HG02870 (cell line): Measurements from ENCODE around the gene C5orf52.
"Not testable (repeated sequence)": the region's sequence is repeated elsewhere in the genome, so short reads cannot be mapped to it uniquely, and the experiment has no call there.

Experiments used
- ATAC-seq: cut with Tn5 transposase; IDR thresholded peaks from one replicate; pipeline ENCODE4 v1.9.1; 2021; ENCODE audit warnings: mild to moderate bottlenecking, moderate library complexity; ENCODE audit not compliant: unreplicated experiment

C5orf52 gene

DNA sequence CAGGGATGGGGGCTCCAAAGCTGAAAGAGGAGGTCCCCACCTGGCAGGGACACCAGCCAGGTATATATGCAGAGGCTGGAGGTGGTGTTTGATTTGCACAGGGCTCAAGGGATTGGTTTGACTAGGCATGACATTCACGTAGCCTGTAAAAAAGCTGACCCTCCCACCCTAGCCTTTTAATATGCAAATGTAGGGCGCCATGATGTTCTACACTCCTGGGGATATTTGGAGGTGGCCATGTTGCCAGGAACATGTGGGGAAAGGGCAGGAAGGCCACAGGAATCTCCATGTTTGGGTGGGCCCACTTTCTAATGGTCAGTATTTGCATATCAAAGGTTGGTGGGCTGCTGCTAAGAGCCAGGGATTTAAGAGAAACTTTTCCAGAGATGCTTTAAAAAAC is 47.9 kb downstream of the C5orf52 start:
- ATAC-seq = no peak

DNA sequence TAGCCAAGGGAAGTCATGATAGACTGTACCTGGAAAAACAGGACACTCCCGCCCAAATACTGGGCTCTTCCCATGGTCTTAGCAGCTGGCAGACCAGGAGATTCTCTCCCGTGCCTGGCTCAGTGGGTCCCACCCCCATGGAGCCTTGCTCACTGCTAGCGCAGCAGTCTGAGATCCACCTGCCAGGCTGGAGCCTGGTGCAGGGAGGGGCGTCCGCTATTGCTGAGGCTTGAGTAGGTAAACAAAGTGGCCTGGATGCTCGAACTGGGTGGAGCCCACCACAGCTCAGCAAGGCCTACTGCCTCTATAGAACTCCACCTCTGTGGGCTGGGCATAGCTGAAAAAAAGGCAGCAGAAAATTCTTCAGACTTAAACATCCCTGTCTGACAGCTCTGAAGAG is 49.8 kb downstream of the C5orf52 start:
- no peak for ATAC-seq

DNA sequence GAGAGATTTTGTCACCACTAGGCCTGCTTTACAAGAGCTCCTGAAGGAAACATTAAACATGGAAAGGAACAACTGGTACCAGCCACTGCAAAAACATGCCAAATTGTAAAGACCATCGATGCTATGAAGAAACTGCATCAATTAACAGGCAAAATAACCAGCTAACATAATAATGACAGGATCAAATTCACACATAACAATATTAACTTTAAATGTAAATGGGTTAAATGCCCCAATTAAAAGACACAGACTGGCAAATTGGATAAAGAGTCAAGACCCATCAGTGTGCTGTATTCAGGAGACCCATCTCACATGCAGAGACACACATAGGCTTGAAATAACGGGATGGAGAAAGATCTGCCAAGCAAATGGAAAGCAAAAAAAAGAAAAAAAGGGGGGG is 51.6 kb downstream of the C5orf52 start:
- not testable (repeated sequence) for ATAC-seq

DNA sequence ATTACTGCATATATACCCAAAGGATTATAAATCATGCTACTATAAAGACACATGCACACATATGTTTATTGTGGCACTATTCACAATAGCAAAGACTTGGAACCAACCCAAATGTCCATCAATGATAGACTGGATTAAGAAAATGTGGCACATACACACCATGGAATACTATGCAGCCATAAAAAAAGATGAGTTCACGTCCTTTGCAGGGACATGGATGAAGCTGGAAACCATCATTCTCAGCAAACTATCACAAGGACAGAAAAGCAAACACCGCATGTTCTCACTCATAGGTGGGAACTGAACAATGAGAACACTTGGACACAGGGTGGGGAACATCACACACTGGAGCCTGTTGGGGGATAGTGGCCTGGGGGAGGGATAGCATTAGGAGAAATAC is 55.3 kb downstream of the C5orf52 start:
- ATAC-seq = not testable (repeated sequence)

DNA sequence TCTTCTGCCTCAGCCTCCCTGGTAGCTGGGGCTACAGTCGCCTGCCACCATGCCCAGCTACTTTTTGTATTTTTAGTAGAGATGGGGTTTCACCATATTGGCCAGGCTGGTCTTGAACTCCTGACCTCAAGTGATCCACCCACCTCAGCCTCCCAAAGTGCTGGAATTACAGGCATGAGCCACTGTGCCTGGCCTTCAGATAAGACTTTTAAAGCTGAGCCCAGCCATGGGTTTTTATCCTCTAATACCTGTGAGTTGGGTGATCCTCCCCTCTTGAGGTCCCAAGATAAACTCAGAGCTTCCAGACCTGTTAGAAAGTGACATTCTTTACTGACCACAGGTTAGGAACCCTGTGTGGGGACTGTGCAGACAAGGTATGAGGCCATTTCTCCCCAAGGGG is 56.5 kb downstream of the C5orf52 start:
- not testable (repeated sequence) for ATAC-seq
